HG03432 (cell line): Measurements from ENCODE around the gene EBF3.

Experiments
- ATAC-seq: cut with Tn5 transposase; IDR thresholded peaks from one replicate; pipeline ENCODE4 v1.9.1; 2021; ENCODE audit warnings: mild to moderate bottlenecking, moderate library complexity; ENCODE audit not compliant: unreplicated experiment

Gene EBF3

DNA sequence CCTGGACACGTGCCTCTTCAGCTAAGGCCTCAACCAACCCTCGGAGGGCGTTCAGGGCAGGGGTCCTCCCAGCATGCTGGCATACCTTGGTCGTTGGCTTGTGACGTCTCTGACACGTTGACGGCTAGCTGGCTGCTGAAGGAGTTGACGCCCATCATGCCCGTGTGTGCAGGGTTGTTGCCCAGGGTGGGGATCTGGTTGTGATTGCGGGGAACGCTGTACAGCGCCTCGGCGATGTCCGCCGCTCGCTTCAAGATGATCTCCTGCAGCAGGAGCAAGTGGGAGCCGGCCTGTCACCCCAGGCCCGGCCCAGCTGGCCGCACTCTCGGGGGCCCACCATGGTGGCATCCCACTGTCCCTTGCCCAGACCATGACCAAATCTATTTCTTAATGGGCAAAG is 122.0 kb downstream of the EBF3 start:
- no peak for ATAC-seq

DNA sequence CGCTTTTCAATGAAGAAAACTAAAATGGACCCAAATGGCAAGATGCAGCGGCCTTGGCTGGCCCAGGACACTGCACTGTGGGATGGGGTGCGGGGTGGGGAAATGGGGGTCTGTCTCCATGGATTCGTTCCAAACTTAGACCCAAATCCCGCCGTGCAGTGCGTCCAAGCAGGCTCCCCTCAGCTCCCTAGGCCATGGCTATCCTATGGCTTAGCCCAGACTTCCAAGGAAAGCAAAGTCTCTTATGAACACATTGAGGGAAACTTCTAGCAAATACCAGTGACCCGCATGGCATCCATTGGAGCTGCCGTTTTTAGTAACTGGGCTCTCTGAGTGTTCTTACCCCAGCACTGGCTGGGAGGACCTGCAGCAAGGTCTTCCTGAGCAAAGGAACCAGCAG is 122.5 kb downstream of the EBF3 start:
- no peak for ATAC-seq

DNA sequence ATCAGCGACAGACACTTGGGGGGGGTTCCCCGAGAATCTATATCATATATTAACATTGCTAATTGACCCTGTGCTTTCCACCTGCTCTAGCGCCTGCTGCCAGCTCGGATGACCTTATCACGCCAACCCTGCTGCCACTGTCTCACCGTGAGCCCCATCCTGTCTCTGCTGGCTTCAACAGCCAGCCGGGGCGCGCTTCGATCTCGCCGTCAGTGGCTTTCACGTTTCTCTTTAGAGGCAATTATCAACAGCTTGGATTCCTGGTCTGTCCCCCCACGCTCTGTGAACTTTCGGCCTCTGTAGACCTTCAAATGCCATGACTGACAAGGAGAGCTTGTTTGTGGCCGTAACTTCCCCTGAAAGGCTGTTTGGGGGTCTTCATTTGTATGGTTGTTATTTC is 123.0 kb downstream of the EBF3 start:
- no peak for ATAC-seq

DNA sequence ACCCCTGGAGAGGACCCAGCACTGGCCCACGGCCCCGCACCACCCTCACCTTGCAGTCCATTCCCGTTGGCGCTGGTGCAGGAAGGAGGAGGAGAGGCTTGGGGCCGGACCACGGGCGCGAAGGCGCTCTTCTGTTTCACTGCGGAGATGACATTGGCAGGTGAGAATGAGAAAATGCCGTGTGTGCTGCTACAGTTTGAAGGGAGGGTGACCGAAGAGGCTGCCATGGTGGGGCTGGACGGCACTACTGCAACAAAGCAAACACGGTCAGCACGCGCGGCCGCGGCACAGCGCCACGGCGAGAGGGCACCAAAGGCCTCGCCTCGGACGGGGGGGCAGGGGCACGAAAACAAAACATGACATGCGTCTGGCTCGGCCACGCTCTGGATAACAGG is 123.9 kb downstream of the EBF3 start:
- ATAC-seq = no peak

DNA sequence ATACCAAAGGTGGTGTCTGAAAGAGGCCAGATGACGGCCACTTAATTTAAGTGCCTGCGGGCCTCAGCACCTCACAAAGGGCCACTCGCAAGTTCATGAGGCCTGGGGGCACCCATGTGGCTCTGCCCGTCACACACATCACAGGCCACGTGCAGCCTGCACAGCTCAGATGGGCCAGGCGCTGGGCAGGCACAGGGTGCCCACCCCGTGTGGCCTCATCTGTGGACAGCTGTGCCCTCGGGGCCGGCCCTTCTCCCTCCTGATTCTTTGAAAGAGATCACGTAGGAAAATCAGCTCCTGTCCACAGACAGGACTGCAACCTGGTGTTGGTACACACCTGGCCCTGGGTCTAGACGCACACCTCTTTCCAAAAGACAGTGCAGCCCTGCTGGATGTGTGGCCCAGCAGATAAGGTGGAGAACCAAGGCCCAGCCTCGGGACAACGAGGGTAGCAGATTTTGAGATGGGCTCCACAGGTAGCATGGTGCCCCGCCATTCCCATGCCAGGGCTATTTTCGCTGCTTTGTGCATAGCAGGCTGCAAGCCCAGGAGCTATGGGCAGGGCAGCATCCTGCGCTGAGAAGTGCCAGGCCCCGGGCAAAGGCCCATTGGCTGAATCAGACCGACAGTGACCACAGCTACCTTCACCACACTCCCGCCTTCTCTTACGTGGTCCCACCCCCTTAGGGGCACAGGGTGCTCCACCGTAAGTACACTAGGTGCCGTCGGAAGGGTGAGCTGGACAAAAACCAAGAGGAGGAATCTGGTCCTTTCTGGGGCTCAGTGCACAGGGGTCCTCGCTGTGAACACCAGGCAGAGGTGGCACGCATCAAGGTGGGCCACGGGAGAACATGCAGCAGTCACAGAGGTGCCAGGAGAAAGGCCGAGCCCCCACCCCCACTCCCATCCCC is 124.5 kb downstream of the EBF3 start:
- ATAC-seq = no peak

DNA sequence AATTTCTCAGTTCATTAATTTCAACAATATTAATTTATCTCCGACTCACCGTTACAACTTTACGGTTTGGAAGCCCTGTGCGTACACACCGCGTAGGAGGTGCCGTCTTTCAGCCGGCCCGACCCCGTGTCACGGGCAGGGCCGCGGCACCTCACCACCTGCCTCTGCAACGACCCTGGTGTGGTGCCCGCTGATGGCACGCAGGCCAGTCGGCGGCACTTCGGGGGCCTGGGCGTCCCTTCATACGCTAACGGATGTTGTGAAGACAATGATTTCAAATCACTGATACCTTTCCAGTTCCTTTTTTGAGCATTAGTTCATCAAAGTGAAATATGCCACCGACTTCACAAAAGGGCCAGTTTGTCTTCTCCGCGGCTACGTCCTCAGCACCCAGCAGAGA is 125.3 kb downstream of the EBF3 start:
- no peak for ATAC-seq

DNA sequence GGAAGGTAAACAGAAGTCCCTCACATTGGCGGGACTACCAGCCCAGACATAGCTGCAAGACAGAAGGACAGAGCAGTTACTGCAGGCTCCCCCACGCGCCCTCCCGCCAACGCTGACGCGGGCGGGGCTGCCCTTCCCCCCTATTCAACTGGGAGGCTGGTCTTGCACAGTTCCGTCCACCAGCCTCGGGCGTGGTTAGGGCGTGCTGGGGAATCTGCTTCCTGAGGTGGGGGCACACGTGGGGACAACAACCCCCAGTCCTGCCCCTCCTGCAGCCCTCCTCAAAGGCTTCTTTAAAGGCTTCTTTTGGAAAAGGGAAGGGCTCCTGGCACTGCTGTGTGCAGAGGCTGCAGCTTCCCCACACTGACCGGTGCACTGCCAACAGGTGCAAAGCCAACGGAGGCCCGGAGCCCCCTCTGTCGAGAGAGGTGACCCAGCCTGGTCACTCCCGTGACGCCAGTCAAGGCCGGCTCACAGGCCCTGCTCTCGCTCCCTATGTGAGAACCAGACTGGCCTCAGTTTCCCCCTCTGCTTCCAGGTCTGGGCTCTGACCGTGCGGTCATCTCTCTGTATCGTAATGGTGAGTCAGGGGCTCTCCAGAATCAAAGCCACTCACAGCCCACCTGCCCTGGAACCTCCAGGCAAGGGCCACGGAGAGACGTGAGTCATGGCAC is 126.0 kb downstream of the EBF3 start:
- no peak for ATAC-seq

DNA sequence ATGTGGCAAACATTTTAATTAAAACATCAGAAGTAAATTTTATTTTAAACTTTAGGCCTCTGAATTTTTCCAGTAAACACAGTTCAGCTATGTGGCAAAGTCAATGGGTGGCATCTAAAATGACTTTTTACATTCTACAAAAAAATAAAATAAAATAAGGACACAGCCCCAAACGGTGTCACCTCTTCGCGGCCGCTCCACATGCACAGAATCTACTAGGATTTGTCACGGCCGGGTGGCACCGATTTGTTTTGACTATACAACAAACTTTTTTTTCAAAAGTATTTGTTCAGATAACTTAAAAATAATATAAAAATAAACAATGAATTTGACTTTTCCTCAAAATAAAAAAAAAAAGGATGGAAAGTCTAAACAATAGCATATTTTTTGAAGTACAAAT is 127.8 kb downstream of the EBF3 start:
- no peak for ATAC-seq

DNA sequence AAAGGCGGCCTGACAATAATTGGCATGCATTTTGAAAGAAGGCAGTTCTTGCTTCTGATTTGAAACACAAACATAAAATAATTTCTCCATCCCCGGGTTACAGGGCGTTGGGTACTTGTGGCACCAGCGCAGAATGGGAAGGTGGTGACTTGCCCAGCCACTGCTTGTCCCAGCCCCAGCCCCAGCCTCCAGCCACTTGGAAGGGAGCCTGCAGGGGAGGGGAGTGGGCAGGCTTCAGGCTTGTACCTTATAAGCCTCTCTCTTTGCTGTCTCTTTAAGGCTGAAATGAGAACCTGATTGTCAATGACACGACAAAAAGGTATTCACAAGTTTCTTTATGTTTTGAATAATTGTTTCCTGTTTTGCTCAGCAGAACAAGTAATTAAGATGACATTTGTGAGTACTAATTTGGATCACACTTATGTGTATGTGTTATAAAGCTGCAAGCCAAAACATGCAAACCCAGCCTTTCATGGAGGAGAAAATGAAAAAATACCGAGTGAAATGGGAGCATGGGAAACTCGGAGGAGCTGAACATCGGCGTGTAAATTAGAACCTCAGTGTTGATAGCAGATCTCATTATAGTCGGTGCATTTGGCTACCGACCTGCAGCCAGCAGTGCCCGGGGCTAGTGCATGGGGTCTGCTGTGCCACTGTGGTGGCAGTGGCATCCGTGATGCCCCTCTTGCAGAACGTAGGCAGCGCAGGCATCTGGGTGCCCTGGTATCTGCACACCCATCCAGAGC is 129.9 kb downstream of the EBF3 start:
- no peak for ATAC-seq

DNA sequence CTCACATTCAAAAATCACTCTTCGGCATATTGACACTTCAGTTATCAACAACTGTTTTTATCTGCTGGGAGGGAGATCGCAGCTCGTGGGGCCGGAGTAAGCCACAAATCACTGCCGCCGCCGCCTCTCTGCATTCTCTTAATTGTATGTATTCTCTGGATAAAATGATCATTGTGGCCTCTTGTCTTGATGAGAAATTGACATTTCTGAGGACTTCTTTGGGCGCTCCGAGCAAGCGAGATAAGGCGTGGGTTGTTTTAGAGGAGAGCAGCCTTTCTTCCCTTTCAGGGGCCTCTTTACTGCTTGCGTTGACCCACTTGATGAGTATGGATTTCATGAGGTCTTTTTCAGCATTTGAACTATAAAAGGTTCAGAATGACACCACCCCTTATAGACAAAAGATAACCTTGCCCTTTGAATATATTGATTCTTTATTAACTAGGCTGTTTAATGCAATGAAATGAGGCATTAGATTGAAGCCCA is 130.6 kb downstream of the EBF3 start:
- no peak for ATAC-seq

DNA sequence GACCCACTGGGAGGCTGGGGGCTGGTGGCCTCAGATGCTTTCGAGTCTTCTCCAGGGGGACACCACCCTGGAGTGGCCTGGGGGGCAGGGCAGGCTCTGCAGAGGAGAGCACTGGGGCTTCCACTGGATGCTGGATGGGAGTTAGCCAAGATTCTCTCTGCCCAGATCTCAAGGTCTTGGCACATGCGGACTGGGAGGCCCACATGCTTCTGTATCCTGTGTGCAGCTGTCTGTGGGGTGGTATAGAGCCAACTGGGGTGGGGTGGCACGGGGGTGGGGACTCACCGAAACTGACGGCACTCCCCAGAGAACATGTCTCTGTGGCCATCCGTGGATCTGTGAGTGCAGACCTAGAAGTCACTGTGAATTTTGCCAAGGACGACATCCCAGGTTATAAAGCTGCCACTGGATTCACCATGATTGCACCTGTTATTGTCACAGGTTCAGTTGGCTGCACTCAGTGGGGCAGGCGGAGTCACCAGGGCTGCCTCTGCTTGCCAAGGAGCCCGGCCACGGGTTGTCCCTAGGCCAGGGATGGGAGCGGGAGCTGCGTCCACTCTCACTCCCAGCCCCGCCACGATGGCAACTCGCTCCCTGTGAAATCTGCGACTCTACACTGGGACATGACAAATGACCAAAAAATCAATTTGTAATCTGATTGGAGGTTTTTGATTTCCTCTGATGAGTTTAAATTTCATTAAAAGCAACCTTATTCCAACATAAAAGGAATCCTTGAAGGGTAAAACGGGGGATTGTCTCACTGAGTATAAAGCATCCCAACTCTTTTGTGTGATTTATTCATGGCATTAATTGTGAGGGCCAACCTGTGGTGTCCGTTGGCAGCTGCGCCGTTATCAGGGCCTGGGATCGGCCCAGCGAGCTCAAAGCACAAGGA is 131.3 kb downstream of the EBF3 start:
- ATAC-seq = no peak

DNA sequence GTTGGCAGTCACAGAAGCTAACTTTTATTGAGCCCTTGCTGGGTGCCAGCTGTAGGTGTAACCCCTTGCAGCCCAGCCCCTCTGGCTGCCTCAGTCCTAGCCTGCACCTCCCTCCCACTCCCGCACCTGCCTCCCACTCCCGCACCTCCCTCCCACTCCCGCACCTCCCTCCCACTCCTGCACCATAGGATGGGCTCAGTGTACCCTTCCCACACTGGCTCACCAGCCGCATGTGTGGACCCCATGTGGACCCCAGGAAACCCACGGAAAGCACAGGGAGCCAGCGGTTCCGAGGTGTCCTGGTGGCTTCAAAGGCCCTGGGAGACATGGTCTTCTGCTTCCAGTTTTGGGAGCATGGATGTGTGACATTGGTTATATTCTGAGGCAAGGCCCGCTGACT is 132.9 kb downstream of the EBF3 start:
- no peak for ATAC-seq

DNA sequence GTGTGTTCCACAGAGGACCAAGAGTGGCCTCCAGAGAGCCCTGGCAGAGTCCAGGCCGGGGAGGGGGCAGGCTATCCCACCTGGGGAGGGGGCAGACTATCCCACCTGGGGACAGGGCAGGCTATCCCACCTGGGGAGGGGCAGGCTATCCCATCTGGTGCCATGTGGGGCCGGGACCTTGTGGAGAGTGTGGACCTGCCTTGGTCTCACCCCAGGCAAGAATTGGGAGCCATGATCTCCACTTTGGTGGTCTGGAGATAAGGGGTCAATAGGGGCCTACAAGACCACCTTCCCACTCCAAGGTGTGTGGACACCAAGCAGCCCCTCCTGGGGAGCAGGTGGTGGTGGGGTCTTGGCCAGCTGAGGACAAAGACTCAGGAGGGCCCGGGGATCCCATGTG is 138.2 kb downstream of the EBF3 start:
- no peak for ATAC-seq

DNA sequence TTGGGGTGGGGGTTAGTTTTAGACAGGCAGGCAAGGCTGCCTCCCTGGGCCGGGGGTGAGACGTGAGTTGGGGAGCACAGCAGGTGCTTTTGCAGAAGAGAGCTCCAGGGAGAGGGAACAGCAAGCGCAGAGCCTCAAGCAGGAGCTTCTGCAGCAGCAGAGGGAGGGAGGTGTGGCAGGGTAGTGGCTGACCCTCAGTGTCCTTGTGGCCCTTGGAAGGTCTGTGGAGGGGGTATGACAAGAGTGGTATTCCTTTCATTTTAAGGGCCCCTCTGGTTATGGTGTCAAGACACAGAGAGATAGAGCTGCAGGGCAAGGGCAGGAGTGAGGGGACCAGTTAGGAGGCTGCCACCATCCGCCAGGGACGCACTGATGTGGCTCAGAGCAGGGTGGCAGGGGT is 138.9 kb downstream of the EBF3 start:
- ATAC-seq = no peak

DNA sequence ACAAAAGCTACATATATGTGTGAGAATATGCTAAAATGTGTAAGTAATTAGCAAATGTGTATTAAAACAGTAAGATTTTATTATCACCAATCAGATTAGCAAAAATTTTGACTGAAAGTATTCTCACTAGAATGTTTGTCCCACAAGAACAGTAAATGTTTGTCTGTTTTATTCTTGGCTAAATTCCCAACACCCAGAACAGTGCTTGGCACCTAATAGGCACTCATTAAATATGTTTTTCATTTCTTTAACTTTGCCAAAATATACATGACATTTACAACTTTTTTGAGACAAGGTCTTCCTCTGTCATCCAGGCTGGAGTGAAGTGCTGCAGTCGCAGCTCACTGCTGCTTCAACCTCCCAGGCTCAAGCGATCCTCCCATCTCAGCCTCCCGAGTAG is 143.6 kb downstream of the EBF3 start:
- no peak for ATAC-seq

DNA sequence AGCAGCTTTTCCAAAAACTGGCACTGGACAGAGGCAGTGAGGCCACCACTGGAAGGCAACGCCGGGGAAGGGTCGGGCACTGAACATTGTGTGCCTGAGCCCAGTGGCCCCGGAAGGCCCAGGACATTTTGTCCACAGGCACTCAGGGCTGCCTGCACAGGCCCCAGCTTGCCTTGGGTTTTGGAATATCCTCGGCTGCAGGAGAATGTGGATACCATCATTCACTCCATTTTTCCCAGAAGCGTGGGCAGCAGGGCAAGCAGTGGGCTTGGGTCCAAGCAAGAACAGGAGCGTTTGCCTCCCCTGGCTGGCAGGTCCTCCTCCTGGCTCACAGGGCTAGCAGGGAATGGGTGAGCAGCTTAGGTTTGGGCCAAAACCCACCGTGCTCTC is 147.4 kb downstream of the EBF3 start:
- no peak for ATAC-seq

DNA sequence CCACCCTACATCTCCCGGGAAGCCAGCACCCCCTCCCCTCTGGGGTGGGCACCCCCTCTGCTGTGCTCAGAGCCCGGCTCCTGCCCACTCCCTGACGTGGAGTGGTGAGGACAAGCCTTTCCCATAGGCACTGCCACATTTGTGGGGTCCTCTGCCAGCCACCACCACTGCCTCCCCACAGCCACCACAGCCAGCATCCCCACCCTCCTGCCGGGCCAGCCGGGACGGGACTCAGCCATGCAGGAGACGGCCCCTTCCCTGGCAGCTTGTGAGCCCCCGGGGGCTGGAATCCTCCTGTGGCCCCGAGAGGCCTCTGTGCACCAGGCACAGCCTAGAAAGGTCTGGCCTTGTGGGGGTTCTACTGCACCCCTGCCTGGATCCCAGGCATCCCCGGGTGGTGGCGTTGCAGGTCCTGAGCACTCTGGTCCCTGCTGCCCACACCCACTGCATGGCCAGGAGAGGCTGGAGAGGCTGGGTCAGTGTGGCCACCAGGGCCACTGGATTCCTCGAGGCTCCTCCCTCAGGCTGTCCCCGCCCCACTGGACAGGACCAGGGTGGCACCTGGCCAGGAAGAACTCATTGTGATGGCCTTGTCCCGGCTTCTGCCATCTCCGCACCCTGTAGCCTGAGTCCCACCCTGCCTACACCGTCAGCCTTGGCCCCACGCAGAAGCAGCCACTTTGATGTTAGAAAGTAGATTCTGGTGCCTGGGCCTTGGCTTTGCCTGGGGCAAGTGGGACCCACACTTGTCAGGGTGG is 148.0 kb downstream of the EBF3 start:
- no peak for ATAC-seq

DNA sequence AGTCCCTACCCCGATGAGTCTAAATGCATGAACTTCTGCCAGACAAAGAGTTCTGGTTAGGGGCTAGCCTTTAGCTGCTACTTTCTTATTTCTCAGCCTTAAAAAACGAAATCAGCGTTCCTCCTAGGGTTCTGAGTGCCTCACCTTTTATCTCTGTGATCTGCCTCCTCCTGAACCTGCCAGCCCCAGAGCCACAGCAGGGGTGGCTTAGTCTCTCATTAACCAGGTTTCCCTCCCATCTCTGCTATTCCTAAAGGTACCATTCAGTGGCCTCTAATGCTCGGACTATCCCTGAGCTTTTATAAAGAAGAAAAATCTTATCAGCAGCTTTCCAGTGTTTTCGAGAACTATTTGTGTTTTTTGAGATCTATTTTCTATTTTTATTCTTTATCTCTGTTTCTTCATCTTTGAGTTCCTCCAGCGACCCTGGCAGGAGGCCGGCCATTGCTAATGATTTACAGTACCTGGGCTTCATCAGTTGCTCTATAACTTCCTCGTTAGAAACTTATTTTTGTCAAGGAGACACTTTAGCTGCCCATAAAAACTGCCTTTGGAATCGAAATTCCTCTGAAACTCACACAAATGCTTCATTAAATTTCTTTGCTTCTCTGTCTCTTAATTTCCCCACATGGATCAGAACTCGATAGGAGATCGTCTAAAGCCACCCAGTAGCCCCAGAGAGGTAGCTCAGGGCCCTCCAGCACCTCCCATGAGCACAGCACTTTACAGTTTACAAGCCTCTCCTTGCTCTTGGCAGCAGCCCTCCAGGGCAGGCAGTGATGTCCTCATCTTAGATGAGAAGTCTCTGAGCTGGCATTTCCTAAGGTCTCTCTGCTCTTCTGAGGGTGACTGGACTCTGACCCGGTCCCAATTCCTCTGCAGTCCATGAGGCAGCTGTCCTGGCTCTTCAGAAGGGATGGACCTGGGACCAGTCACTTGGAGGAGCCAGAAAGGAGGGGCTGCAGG is 149.1 kb downstream of the EBF3 start:
- ATAC-seq = no peak

DNA sequence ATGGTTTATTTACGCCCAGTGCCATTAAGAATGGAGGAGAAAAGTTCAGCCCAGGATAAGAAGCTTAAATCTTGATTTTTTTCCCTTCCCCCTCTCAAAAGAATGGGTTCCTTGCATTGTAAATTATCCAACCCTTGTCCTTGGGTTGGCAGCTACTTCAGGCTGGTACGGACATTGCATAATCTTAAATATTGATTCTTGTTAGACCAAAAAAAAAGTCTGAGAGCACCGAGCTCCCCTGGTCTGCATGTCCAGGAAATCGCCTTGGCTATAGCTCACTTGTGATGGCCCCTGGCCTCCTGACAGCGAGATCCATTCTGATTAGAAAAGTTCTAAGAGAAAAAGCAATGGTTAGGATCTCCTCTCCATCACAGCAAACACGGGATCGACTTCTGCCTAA is 151.7 kb downstream of the EBF3 start:
- ATAC-seq = no peak
